ENCODE measurements around the gene INIP.

Gene INIP

GRCh38 chr9:112755675-112756074, 37.8 kb upstream of the INIP start:
- H3K4me1 ChIP-seq (ENCODE audit: control insufficient read depth in 1 of 2, insufficient read depth in 2 of 2, low read length in 2 of 2): peaks cover 38 to 42% of the 10 kb centered on the region in 2 donors
- no peaks in the 10 kb centered on the region for H3K36me3 ChIP-seq (ENCODE audit: control insufficient read depth in 1 of 2, insufficient read depth in 2 of 2, low read length in 2 of 2)
- no peak overlapping the region for H3K4me3 ChIP-seq (ENCODE audit: low read depth in 1 of 2, low read length in 2 of 2)
- no peaks in the 10 kb centered on the region for H3K27me3 ChIP-seq (ENCODE audit: control insufficient read depth in 1 of 2, insufficient read depth in 2 of 2, low read length in 2 of 2)
- no peak overlapping the region for H3K9ac ChIP-seq (ENCODE audit: low read depth in 1 of 2, low read length in 2 of 2)
- no peaks in the 10 kb centered on the region for H3K9me3 ChIP-seq (ENCODE audit: control insufficient read depth in 1 of 2, low read length in 2 of 2)
- no peak overlapping the region for H3K27ac ChIP-seq (ENCODE audit: low read depth, low read length)

GRCh38 chr9:112755016-112755427, 37.1 kb upstream of the INIP start:
- Histone ChIP-seq H3K27ac (ENCODE audit: low read depth, low read length) (no peak overlapping the region), H3K9ac (ENCODE audit: low read depth in 1 of 2, low read length in 2 of 2) (no peak overlapping the region), H3K4me1 (ENCODE audit: control insufficient read depth in 1 of 2, insufficient read depth in 2 of 2, low read length in 2 of 2) (peaks cover 41 to 44% of the 10 kb centered on the region in 2 donors), H3K36me3 (ENCODE audit: control insufficient read depth in 1 of 2, insufficient read depth in 2 of 2, low read length in 2 of 2) (no peaks in the 10 kb centered on the region), H3K27me3 (ENCODE audit: control insufficient read depth in 1 of 2, insufficient read depth in 2 of 2, low read length in 2 of 2) (no peaks in the 10 kb centered on the region), H3K9me3 (ENCODE audit: control insufficient read depth in 1 of 2, low read length in 2 of 2) (no peaks in the 10 kb centered on the region), H3K4me3 (ENCODE audit: low read depth in 1 of 2, low read length in 2 of 2) (peak overlapping the region in 1 of 2 donors; percentile 21)

GRCh38 chr9:112754578-112754977, 36.7 kb upstream of the INIP start:
- Histone ChIP-seq H3K27ac (ENCODE audit: low read depth, low read length) (no peak overlapping the region), H3K4me1 (ENCODE audit: control insufficient read depth in 1 of 2, insufficient read depth in 2 of 2, low read length in 2 of 2) (peaks cover 45 to 49% of the 10 kb centered on the region in 2 donors), H3K9ac (ENCODE audit: low read depth in 1 of 2, low read length in 2 of 2) (no peak overlapping the region), H3K9me3 (ENCODE audit: control insufficient read depth in 1 of 2, low read length in 2 of 2) (no peaks in the 10 kb centered on the region), H3K36me3 (ENCODE audit: control insufficient read depth in 1 of 2, insufficient read depth in 2 of 2, low read length in 2 of 2) (no peaks in the 10 kb centered on the region), H3K4me3 (ENCODE audit: low read depth in 1 of 2, low read length in 2 of 2) (peak overlapping the region in 1 of 2 donors; percentile 16), H3K27me3 (ENCODE audit: control insufficient read depth in 1 of 2, insufficient read depth in 2 of 2, low read length in 2 of 2) (no peaks in the 10 kb centered on the region)

GRCh38 chr9:112753725-112754124, 35.8 kb upstream of the INIP start:
- no peaks in the 10 kb centered on the region for H3K9me3 ChIP-seq (ENCODE audit: control insufficient read depth in 1 of 2, low read length in 2 of 2)
- no peak overlapping the region for H3K27ac ChIP-seq (ENCODE audit: low read depth, low read length)
- no peak overlapping the region for H3K9ac ChIP-seq (ENCODE audit: low read depth in 1 of 2, low read length in 2 of 2)
- no peak overlapping the region for H3K4me3 ChIP-seq (ENCODE audit: low read depth in 1 of 2, low read length in 2 of 2)
- peaks cover 49 to 54% of the 10 kb centered on the region in 2 donors for H3K4me1 ChIP-seq (ENCODE audit: control insufficient read depth in 1 of 2, insufficient read depth in 2 of 2, low read length in 2 of 2)
- H3K36me3 ChIP-seq (ENCODE audit: control insufficient read depth in 1 of 2, insufficient read depth in 2 of 2, low read length in 2 of 2): no peaks in the 10 kb centered on the region
- no peaks in the 10 kb centered on the region for H3K27me3 ChIP-seq (ENCODE audit: control insufficient read depth in 1 of 2, insufficient read depth in 2 of 2, low read length in 2 of 2)

GRCh38 chr9:112752334-112753125, 34.6 kb upstream of the INIP start:
- Histone ChIP-seq H3K4me3 (ENCODE audit: low read depth in 1 of 2, low read length in 2 of 2) (peak overlapping the region in 1 of 2 donors; percentile 94), H3K27ac (ENCODE audit: low read depth, low read length) (no peak overlapping the region), H3K9ac (ENCODE audit: low read depth in 1 of 2, low read length in 2 of 2) (no peak overlapping the region), H3K4me1 (ENCODE audit: control insufficient read depth in 1 of 2, insufficient read depth in 2 of 2, low read length in 2 of 2) (peaks cover 49 to 51% of the 10 kb centered on the region in 2 donors), H3K9me3 (ENCODE audit: control insufficient read depth in 1 of 2, low read length in 2 of 2) (no peaks in the 10 kb centered on the region), H3K36me3 (ENCODE audit: control insufficient read depth in 1 of 2, insufficient read depth in 2 of 2, low read length in 2 of 2) (no peaks in the 10 kb centered on the region), H3K27me3 (ENCODE audit: control insufficient read depth in 1 of 2, insufficient read depth in 2 of 2, low read length in 2 of 2) (no peaks in the 10 kb centered on the region)

- H3K9me3 ChIP-seq (ENCODE audit: control insufficient read depth in 1 of 2, low read length in 2 of 2): no peaks in the 10 kb centered on the region
- H3K4me1 ChIP-seq (ENCODE audit: control insufficient read depth in 1 of 2, insufficient read depth in 2 of 2, low read length in 2 of 2): peaks cover 43 to 45% of the 10 kb centered on the region in 2 donors
- no peaks in the 10 kb centered on the region for H3K27me3 ChIP-seq (ENCODE audit: control insufficient read depth in 1 of 2, insufficient read depth in 2 of 2, low read length in 2 of 2)
- H3K4me3 ChIP-seq (ENCODE audit: low read depth in 1 of 2, low read length in 2 of 2): peak overlapping the region; percentile 94 to 96
- peak overlapping the region; percentile 73 to 96 for H3K9ac ChIP-seq (ENCODE audit: low read depth in 1 of 2, low read length in 2 of 2)
- H3K27ac ChIP-seq (ENCODE audit: low read depth, low read length): peak overlapping the region; percentile 37
- H3K36me3 ChIP-seq (ENCODE audit: control insufficient read depth in 1 of 2, insufficient read depth in 2 of 2, low read length in 2 of 2): no peaks in the 10 kb centered on the region
Measured at GRCh38 chr9:112751056-112751795, 33.3 kb upstream of the INIP start.

GRCh38 chr9:112750764-112751055, 32.8 kb upstream of the INIP start:
- peaks cover 39 to 43% of the 10 kb centered on the region in 2 donors for H3K4me1 ChIP-seq (ENCODE audit: control insufficient read depth in 1 of 2, insufficient read depth in 2 of 2, low read length in 2 of 2)
- peak overlapping the region; percentile 73 to 96 for H3K9ac ChIP-seq (ENCODE audit: low read depth in 1 of 2, low read length in 2 of 2)
- peak overlapping the region; percentile 37 for H3K27ac ChIP-seq (ENCODE audit: low read depth, low read length)

GRCh38 chr9:112750016-112750763, 32.3 kb upstream of the INIP start, which contains the start of gene SNX30:
Gene SNX30, plus strand, starts transcription at chr9:112750760. Its CDS starts 242 bp downstream, at chr9:112751002.
- Histone ChIP-seq H3K27me3 (ENCODE audit: control insufficient read depth in 1 of 2, insufficient read depth in 2 of 2, low read length in 2 of 2) (no peaks in the 10 kb centered on the region), H3K9me3 (ENCODE audit: control insufficient read depth in 1 of 2, low read length in 2 of 2) (no peaks in the 10 kb centered on the region)

More at GRCh38 chr9:112750764-112751055, 32.8 kb upstream of the INIP start:
- H3K4me3 ChIP-seq (ENCODE audit: low read depth in 1 of 2, low read length in 2 of 2): peak overlapping the region; percentile 94 to 96
- no peaks in the 10 kb centered on the region for H3K9me3 ChIP-seq (ENCODE audit: control insufficient read depth in 1 of 2, low read length in 2 of 2)
- H3K36me3 ChIP-seq (ENCODE audit: control insufficient read depth in 1 of 2, insufficient read depth in 2 of 2, low read length in 2 of 2): no peaks in the 10 kb centered on the region
- H3K27me3 ChIP-seq (ENCODE audit: control insufficient read depth in 1 of 2, insufficient read depth in 2 of 2, low read length in 2 of 2): no peaks in the 10 kb centered on the region

GRCh38 chr9:112747094-112747493, 29.2 kb upstream of the INIP start:
- H3K4me3 ChIP-seq (ENCODE audit: low read depth in 1 of 2, low read length in 2 of 2): no peak overlapping the region
- peaks cover 15 to 16% of the 10 kb centered on the region in 2 donors for H3K4me1 ChIP-seq (ENCODE audit: control insufficient read depth in 1 of 2, insufficient read depth in 2 of 2, low read length in 2 of 2)
- H3K36me3 ChIP-seq (ENCODE audit: control insufficient read depth in 1 of 2, insufficient read depth in 2 of 2, low read length in 2 of 2): no peaks in the 10 kb centered on the region
- no peaks in the 10 kb centered on the region for H3K27me3 ChIP-seq (ENCODE audit: control insufficient read depth in 1 of 2, insufficient read depth in 2 of 2, low read length in 2 of 2)
- H3K9ac ChIP-seq (ENCODE audit: low read depth in 1 of 2, low read length in 2 of 2): no peak overlapping the region
- H3K9me3 ChIP-seq (ENCODE audit: control insufficient read depth in 1 of 2, low read length in 2 of 2): no peaks in the 10 kb centered on the region
- no peak overlapping the region for H3K27ac ChIP-seq (ENCODE audit: low read depth, low read length)

More at GRCh38 chr9:112750016-112750763, 32.3 kb upstream of the INIP start, which contains the start of gene SNX30:
- Histone ChIP-seq H3K4me1 (ENCODE audit: control insufficient read depth in 1 of 2, insufficient read depth in 2 of 2, low read length in 2 of 2) (peaks cover 35 to 38% of the 10 kb centered on the region in 2 donors), H3K9ac (ENCODE audit: low read depth in 1 of 2, low read length in 2 of 2) (peak within 1 kb of the TSS; percentile 73 to 96), H3K36me3 (ENCODE audit: control insufficient read depth in 1 of 2, insufficient read depth in 2 of 2, low read length in 2 of 2) (no peaks in the 10 kb centered on the region), H3K4me3 (ENCODE audit: low read depth in 1 of 2, low read length in 2 of 2) (peak within 1 kb of the TSS; percentile 94 to 96), H3K27ac (ENCODE audit: low read depth, low read length) (peak within 1 kb of the TSS; percentile 72)

All from duodenal mucosa (tissue), 2 donors.